Fibroblast of lung (primary cell): Measurements from ENCODE around the gene SDC1.

Experiments
- EZH2 ChIP-seq: IDR thresholded peaks from 2 replicates; pipeline ENCODE4 v1.5.1; 2012; ENCODE audit warnings: low read length, control low read depth, mild to moderate bottlenecking; ENCODE audit errors: missing control alignments
- TF ChIP-seq, protein P1 (sequence below), 2 donors: IDR thresholded peaks in 1 of 2; conservative IDR thresholded peaks in 1 of 2; 1 replicate in 1 of 2; 2 replicates in 1 of 2; pipeline ENCODE4 v1.5.1; 2011 to 2012; ENCODE audit warnings: low read length in 2 of 2, control low read depth in 1 of 2, inconsistent platforms in 1 of 2, low read depth in 1 of 2, mild to moderate bottlenecking in 1 of 2

DNA sequence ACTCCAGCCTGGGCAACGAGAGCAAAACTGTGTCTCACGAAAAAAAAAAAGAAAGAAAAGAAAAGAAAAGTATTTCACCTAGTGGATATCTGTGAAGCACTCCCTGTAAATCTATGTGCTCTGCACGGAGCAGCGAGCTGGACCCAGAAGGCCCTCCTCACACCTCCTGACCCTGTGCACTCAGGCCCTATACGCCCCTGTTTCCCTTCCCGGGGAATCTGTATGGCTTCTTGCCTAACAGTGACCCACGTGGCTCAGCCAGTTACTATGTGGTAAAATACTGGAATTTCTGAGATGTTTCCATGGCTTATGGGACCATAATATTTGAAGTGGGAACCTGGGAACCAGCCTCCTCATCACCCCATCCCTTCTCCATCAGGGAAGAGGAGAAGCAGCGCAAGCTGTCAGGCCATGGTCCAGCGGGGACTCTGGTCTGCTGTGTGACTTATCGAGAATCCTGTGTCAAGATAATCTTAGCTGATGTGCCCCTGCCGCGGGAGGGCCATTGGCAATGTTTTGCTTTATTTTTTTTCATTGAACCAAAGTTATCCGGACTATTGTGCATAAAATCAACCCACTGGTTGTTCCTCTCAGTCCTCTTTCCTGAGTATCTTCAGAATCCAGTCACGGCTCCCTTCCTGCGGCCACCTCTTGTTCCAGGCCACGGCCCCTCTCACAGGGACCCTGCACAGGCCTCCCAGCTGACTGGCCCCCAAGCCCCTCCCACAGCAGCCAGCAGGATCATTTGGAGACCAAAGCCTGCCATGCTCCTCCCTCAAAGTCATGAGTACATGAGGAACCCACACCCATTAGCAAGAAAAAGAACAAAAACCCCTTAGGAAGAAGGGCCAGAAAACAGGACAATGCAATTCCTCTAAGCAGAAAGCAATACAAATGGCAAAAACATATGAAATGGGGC, 30.6 kb downstream of the SDC1 start:
- TF ChIP-seq, protein P1, sequence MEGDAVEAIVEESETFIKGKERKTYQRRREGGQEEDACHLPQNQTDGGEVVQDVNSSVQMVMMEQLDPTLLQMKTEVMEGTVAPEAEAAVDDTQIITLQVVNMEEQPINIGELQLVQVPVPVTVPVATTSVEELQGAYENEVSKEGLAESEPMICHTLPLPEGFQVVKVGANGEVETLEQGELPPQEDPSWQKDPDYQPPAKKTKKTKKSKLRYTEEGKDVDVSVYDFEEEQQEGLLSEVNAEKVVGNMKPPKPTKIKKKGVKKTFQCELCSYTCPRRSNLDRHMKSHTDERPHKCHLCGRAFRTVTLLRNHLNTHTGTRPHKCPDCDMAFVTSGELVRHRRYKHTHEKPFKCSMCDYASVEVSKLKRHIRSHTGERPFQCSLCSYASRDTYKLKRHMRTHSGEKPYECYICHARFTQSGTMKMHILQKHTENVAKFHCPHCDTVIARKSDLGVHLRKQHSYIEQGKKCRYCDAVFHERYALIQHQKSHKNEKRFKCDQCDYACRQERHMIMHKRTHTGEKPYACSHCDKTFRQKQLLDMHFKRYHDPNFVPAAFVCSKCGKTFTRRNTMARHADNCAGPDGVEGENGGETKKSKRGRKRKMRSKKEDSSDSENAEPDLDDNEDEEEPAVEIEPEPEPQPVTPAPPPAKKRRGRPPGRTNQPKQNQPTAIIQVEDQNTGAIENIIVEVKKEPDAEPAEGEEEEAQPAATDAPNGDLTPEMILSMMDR (conservative IDR thresholded peaks at IDR 0.05 in 1 of 2, IDR thresholded peaks at IDR 0.05 in 1 of 2; ENCODE audit: low read depth in 1 of 2, low read length in 2 of 2), result no peak
- TF ChIP-seq EZH2, result no peak
